Right renal cortex interstitium (tissue), 3 donors: ENCODE results near the gene SPAST. TPM values are rescaled to one million over a fixed set of nuclear protein-coding genes. Genes with fewer than 3 reads are reported as not detected.
"Not testable (repeated sequence)": the region's sequence is repeated elsewhere in the genome, so short reads cannot be mapped to it uniquely, and the experiment has no call there.

ENCODE experiments used
- DNase-seq, 3 donors: peaks; one replicate each; pipeline ENCODE4 v3.0.0-alpha.2; 2013; ENCODE audit warnings: low read depth in 3 of 3, low spot score in 2 of 3
- polyA plus RNA-seq, 3 donors: library from polyadenylated mRNA; unstranded; fragments of 120-200 nt; gene quantifications; one replicate each; pipeline ENCODE4 v1.2.1, GENCODE V29; 2013; ENCODE audit not compliant: insufficient read length in 3 of 3

Gene SPAST
- polyA plus RNA-seq, 3 donors, result 33.6 to 37.0 (median 33.7) TPM

GRCh38 chr2:32124660-32125059 lies 61.3 kb downstream of the SPAST start:
- no peak for DNase-seq

GRCh38 chr2:32128636-32129035 lies 65.3 kb downstream of the SPAST start:
- DNase-seq, result no peak

GRCh38 chr2:32129086-32129485 lies 65.7 kb downstream of the SPAST start:
- no peak for DNase-seq

GRCh38 chr2:32135409-32135808 lies 72.1 kb downstream of the SPAST start:
- no peak for DNase-seq

- DNase-seq, result no peak
These were observed 72.7 kb downstream of the SPAST start for GRCh38 chr2:32136097-32136496.

- DNase-seq, result not testable (repeated sequence)
These were observed 88.2 kb downstream of the SPAST start for GRCh38 chr2:32151544-32151943.

- no peak for DNase-seq
These were observed 96.3 kb downstream of the SPAST start for GRCh38 chr2:32159678-32160077.

- DNase-seq, result no peak
These were observed 97.9 kb downstream of the SPAST start for GRCh38 chr2:32161296-32161695.

- not testable (repeated sequence) for DNase-seq
These were observed 100.9 kb downstream of the SPAST start for GRCh38 chr2:32164254-32164653.

GRCh38 chr2:32165027-32165347 lies 101.6 kb downstream of the SPAST start:
- DNase-seq, result not testable (repeated sequence)

GRCh38 chr2:32166115-32166574 lies 102.8 kb downstream of the SPAST start:
- no peak for DNase-seq

- DNase-seq, result no peak
These were observed 105.2 kb downstream of the SPAST start for GRCh38 chr2:32168513-32168912.

- no peak for DNase-seq
These were observed 109.5 kb downstream of the SPAST start for GRCh38 chr2:32172870-32173269.

- no peak for DNase-seq
These were observed 119.3 kb downstream of the SPAST start for GRCh38 chr2:32182667-32183066.

- no peak for DNase-seq
These were observed 125.7 kb downstream of the SPAST start for GRCh38 chr2:32189011-32189410.

GRCh38 chr2:32192418-32192817 lies 129.1 kb downstream of the SPAST start:
- DNase-seq, result no peak

- no peak for DNase-seq
These were observed 137.5 kb downstream of the SPAST start for GRCh38 chr2:32200814-32201213.

GRCh38 chr2:32203428-32203827 lies 140.1 kb downstream of the SPAST start:
- not testable (repeated sequence) for DNase-seq

Other genes starting within 250 kb of the SPAST start
- 10 to 100 TPM; 35.4 to 38.3 (median 37.5) TPM for gene MEMO1, start 52.5 kb upstream of the SPAST start, polyA plus RNA-seq
- 100 to 1,000 TPM; 110 to 119 (median 115) TPM for gene DPY30, start 23.8 kb upstream of the SPAST start, polyA plus RNA-seq
- 10 to 100 TPM; 27.3 to 29.3 (median 27.7) TPM for gene SLC30A6, start 102.3 kb downstream of the SPAST start, polyA plus RNA-seq
- 1 to 10 TPM in 2 of 3 donors, under 1 TPM in 1; 1.00 to 1.1 (median 1.0) TPM for gene NLRC4, start 201.3 kb downstream of the SPAST start, polyA plus RNA-seq
- 10 to 100 TPM; 65.7 to 71.9 (median 67.2) TPM for gene YIPF4, start 214.3 kb downstream of the SPAST start, polyA plus RNA-seq